NCI-H1105 (cell line): Measurements from ENCODE around the gene SLC19A3.
"Not testable (repeated sequence)": the region's sequence is repeated elsewhere in the genome, so short reads cannot be mapped to it uniquely, and the experiment has no call there.

Experiments used
- DNase-seq: peaks from one replicate; lab custom pipeline; 2025; lab: John Stamatoyannopoulos, UW

Gene SLC19A3

DNA sequence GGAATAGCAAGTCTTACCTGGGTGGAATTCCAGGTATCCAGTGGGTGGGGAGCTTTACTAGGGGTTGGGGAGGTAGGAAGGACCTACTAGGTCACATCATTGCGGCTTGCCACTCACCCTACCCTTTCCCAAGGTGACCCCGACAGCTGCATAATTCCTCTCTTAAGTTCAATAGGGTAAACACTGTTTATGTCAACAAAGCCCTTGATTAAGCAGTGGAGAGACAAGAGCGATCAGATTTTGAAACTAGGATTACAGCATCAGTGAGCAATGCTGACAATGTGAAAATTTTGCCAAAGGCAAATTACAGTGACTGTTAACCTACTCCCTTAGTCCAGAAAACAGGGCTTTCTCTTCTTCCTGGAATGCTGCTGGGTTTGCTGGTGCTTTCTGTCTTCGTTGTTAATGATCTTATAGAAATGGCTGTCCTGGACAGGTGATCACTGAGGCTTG lies 14.5 kb downstream of the SLC19A3 start:
- no peak for DNase-seq

DNA sequence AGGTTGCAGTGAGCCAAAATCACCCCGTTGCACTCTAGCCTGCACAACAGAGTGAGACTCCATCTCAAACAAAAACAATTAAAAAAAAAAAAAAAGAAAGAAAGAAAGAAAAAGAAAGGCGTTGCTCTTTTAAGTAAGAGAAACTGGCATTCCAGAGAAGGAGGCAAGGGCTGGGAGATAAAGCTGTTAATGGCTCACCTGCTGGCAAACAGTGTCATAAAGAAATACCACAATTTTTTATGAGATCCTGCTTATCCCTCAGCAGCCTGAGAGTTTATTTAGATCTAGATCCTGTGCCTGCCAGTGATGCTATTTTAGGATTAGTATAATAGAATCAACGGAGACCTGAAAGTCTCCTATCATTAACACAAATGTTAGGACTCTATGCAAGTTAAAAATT lies 16.3 kb downstream of the SLC19A3 start:
- no peak for DNase-seq

DNA sequence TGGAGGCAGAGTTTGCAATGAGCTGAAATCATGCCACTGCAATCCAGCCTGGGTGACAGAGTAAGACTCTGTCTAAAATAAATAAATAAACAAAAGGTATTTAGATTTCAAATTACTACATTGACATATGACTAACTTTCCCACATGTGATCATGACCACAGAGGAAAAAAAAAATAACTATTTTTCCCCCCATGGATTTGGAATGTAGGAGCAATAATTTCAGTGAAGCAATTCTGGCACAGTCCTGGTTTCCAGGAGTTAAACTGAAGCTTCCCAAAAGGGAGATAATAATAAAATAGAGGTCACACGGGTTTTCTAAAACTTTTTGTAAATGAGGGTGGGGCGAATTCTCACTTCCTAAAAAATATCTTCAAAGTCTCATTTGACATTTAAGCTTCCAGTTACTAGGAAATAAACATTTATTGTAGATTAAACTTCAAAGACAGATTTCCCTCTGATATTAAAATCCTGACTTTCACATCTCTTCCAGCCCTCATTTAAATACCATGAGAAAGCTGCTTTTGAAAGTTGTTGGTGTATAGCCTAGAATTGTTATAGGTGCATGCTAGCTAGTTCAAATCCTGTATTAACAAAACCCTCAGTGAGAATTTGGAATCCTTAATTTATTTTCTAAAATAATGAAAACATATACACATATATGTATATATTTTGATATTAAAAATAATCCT lies 20.7 kb downstream of the SLC19A3 start:
- no peak for DNase-seq

DNA sequence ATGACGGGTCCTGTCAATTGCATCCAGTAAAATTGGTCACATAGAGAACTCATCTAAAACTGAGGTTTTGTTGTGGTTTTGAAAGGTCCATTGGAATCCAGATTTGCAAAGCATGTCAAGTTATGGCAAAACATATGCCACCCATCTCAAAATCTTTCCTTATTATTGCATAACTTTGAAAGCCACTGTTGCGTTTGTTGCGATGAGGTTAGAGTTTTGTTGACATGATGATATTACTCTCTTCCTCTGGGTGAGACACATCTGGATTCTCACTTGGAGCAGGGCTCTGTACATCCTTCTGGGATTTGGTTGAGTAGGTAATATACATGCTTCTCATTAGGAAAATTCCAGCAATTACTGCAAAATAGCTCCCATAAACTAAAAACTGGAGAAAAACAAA lies 30.6 kb downstream of the SLC19A3 start:
- no peak for DNase-seq

DNA sequence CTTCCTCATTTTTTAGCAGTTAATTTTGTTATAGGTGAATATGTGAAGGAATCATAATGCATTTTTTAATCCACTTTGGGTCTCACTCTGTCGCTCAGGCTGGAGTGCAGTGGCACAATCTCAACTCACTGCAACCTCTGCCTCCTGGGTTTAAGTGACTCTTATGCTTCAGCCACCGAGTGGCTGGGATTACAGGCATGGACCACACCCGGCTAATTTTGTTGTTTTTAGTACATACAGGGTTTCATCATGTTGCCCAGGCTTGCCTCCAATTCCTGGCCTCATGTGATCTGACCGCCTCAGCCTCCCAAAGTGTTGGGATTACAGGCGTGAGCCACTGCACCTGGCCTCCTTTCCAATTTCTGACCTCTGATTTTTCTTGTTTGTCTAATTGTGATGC lies 33.6 kb downstream of the SLC19A3 start:
- DNase-seq = no peak

DNA sequence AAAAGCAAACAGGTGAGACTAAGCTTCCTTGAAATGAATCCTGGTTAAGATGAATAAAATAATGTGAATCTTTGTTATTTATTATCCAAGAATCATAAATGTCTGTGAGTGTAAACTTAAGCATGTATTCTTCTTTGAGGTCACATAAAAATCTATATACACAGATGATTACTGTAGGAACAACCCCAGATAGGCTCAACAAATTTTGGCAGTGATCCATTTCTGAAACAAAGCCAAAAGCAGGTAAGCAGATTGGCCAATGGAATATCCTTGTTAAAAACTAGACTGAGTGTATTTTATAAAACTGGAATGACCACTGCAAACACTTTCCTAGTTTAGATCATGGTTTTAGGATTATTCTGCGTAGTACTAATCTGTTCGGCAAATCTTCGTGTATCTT lies 39.9 kb downstream of the SLC19A3 start:
- no peak for DNase-seq

DNA sequence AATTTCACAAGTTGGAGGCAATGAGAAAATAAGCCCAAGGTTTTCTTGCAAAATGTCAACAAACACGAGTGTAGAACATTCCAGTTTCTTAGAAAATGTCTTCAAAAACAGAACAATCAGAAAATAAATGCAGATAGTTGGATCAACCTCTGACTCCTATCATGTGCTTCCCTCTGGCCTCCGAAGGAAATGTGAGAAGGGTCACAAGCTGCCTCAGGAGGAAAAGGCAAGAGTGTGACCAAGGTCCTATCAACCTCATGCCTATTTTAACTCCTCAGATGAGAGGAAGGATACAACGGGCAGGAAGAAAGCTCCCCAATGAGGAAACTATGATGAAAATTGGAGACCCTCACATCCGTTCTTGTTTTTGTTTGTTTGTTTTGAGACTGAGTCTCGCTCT lies 43.3 kb downstream of the SLC19A3 start:
- DNase-seq = no peak

DNA sequence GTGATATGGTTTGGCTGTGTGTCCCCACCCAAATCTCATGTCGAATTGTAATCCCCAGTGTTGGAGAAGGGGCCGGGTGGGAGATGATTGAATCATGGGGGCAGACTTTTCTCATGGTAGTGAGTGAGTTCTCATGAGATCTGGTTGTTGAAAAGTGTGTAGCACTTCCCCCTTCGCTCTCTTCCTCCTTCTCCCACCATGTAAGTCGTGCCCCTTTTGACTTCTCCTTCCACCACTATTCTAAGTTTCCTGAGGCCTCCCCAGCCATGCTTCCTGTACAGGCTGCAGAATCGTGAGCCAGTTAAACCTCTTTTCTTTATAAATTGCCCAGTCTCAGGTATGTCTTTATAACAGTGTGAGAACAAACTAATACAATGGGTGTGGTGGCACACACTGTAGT lies 44.2 kb downstream of the SLC19A3 start:
- DNase-seq = not testable (repeated sequence)

DNA sequence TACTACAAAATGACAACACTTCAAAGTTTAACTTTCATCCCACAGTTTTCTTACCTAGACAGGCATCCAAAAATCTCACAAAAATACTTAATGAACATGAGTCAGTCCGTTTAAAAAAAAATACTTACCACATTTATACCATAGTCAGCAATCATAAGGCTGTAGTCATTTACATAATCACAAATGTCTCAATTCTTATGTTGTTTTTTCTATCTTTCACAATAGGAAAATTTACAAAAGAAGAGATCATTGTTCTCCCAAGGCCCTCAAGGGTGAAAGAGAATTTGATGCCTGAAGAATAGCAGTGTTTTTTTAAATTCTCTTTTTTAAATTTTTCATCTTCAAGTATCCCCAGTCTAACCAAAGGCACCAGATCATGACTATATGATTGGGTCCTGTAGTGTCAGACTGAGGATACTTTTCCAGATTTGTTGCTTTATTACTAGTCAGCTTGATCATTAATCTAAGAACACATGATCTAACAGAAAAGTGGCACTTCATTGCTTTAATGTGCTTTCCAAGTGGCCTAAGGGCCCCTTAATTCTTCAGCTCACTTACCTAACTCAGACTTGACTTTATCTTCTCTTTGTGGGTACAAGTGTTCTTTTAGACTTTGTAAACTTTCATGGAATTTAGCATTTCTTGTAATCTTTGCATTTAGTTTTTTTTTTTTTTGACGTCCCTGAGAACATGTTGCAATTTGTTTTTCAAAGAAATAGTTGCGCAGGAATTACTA lies 46.5 kb downstream of the SLC19A3 start:
- DNase-seq = no peak

DNA sequence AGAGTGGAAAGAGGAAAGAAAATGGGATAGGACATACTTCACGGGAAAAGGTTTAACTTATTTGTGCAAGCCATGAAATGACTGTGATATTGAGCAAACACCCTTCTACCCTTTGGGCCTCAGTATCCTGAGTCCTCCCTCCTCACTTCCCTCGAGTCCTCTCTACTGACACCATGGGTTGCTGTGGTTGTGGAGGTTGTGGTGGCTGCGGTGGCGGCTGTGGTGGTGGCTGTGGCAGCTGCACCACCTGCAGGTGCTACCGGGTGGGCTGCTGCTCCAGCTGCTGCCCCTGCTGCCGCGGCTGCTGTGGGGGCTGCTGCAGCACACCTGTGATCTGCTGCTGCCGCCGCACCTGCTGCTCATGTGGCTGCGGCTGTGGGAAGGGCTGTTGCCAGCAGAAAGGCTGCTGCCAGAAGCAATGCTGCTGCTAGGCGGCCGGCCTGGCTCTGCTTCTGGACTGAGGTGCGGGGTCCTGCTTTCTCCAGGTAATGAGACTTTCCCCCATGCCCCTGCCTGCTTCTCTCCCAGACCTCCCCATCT lies 51.1 kb downstream of the SLC19A3 start, which contains the start of gene SCYGR5:
Gene SCYGR5, plus strand, starts transcription at position 174 of the 540 bp plus-strand sequence. Its CDS starts 0 bp downstream, at position 174.
- DNase-seq = not testable (repeated sequence)

DNA sequence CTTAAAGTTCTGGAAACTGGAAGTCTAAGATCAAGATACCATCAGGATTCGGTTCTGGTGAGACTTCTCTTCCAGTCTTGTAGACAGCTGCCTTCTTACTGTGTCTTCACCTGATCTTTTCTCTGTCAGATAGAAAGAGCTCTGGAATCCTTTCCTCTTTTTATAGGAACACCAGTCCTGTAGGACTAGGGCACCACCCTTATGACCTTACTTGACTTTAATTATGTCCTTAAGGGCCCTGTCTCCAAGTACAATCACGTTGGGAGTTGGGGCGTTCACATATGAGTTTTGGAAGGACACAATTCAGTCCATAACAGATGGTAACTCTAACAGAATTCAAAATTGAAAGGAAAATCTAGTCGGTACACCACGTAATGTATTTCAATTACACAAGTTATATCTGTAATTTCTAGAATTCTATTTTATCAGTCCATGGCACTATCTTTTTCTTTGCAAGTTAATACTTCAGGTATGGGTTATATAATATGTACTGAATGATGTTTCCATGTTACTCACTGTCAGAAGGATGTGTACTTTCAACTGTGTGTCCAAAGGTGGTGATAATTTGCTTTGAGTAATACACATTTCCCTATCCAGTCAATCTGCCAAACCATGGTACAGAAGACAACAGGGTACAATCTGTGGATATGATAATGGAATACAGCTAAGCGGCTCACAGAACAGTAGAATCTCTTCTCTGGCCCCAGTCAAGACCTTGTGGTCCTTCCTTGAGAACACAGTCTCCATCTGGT lies 52.5 kb downstream of the SLC19A3 start:
- DNase-seq = no peak

DNA sequence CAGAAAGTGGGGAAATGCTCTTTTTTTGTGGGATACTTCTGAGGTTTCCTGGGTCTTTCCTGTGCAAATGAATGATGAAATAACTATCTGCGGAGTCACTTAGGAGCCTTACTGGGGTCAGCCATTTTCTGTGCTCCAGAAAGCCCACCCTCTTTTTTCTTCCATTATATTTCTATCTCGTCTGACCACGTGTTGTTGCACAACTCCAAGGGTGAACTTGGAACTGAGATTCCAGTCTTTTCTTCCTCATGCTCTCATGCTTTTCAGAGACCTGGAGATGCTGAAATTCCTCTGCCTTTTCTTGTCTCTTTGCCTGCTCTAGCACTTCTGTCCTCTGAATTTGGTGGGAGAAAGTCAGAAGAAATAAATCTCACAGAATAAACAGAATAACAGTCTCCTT lies 56.0 kb downstream of the SLC19A3 start:
- no peak for DNase-seq

DNA sequence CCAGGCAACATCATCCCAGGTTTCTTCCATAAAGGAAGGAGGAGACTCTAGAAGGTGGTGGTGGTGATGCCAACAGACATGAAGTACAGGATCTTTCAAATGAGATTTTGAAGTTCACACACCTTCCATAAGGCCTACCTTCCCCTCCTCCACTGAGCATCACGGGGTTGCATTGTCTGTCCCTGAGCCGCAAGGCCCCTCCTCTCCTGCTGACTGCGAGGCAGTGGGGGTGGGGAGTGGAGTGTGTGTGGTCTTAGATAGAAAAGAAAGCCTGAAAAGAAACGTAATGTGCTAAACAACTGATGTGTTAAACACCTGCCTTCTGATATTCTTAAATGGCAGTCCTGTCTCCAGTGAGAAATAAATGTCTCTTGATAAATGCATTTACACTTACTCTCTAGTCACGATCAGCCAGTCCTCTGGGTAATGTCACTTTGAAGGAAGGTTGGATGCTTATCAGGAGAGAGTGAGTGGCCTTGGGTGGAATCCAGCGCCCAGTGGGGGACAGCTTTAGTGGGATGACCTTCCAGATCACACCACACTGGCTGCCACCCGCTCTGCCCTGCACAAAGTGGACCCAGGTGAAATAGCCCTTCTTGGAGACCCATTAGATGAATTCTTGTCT lies 56.7 kb downstream of the SLC19A3 start:
- no peak for DNase-seq

DNA sequence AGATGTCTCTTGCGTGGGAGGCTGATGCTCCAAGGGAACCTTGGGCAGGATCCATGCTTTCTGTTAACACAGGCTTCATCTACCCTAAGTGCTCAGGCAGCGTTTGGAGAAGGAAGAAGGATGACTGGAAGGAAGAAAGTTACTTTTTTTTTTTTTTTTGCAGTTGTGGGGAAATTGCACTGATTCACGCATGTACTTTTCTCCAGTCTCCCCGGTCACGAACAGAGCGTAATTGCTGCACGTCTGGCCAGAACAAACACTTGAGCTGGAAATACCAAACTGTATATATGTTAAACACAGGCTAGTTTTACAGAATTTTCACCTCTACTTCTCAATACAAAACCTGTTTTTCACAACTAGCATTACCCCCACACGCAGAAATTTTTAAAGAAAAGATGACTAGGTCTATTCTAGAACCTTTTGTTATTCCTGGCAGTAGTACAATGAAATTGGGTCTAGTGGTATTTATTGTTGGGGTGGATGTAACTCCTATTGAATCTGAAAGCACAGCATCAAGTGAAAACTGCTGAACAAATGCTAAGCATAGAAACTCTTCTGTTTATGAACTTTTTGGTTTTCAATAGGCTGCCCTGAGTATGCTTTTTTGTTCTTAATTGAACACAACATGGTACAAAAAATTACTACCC lies 60.5 kb downstream of the SLC19A3 start:
- DNase-seq = no peak

DNA sequence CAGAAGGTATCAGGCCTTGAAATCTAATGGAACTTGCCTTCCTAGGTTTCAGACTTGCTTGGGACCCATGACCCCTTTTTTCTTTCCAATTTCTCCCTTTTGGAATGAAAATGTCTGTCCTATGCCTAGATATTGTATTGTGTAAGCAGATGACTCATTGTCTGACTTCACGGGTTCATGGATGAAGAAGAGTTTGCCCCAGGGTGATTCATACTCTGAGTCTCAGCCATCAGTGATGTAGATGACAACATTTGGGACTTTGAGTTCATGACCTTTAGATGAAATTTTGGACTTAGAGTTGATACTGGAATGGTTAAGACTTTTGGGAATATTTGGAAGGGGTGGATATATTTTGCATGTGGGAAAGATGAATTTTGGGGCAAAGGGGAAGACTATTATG lies 62.4 kb downstream of the SLC19A3 start:
- no peak for DNase-seq

DNA sequence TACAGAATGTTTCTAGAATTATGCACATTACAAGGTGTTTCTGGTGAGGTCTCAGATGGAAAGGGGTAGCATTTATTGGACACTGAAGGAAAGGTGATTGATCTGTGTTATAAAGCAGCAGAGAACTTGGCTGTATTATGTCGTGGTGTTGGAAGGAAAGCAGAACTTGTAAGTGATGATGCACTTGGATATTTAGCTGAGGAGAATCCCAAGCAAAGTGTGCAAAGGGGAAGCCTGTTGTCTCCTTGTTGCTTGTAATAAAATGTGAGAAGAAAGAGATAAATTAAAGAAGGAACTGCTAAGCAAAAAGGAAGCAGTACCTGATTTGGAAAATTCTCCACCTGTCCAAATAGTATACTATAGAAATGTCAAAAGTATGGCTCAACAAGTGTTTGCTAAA lies 63.4 kb downstream of the SLC19A3 start:
- DNase-seq = no peak

DNA sequence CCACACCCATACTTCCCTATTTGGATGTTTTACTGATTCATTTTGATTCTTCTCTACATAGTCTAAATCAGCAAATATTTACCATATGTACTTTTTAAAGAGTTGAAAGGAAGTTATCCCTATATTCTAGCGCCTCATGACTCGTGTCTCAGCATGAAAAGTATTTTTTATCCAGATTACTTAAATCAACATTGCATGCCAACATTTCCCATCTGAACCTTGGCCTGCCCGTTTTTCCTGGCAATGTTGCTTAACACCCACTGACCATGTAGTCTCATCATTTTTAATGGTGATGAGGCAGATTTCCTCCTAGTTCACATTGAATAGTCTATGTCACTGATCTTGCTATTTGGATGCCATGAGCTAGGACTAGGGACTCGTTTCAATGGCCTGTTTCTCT lies 64.4 kb downstream of the SLC19A3 start:
- no peak for DNase-seq

DNA sequence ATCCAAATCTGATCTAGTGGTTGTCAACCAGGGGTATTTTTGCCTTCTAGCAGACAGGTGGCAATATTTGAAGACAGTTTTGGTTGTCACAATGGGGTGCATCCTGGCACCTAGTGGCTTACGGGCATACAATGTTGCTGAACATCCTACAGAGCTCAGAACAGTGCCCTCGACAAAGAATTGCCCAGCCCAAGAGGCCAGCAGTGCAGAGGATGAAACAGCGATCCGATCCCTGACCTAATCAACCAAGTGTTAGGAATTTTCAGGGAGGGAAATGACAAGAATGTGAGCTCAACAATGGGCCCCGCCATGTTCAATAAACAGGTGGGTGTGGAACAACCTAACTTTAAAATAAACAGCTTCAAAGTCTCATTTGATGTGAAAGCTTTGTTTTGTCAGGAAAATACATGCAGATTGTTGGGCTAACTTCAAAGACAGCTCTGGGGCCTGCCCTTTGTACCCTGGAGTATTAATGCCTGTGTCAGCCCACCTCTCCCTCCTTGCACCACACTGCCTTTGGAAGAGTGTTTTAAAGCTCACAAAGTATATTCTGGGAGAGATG lies 73.8 kb downstream of the SLC19A3 start:
- no peak for DNase-seq

DNA sequence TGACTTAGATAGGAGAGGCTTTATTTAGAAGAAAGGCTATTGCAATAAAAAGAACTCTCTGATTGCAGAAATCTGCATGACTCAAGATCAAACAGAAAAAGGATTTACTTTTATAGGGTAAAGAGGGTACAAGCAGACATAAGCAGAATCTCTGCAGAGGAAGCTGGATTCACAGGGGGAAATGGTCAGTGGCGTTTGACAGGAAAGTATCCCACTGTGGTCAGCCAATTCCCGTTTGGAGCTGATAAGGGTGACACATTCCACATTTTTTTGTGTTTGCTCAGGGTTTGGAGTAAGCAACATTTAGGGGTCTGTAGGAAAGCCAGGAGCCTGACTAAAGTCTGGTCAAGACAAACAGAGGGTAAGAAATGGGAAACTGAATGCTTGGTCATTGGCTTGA lies 75.2 kb downstream of the SLC19A3 start:
- DNase-seq = no peak

DNA sequence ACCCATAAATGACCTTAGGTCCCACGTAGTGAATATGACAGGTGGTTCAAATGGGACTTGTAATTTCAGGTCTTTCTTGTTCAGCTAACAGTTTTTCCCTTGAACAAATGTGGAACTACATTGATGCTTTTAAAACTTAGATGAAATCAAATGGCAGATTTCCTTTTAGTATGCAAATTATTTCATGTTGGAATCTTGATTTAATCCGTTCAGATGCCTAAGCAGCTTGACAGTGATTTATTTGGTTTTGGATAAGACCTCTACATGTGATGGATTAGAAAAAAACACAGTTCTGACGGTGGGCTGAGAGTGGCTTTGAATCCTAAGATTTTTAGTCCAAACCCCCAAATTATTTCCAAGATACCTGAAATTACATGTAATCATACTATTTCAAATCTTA lies 83.6 kb downstream of the SLC19A3 start:
- DNase-seq = no peak
